Inflammatory macrophage (primary cell): Measurements from ENCODE around the gene HLTF.
A peak's percentile ranks its signal among the peaks of the same experiment; 100 is the strongest.

Source experiments
- DNase-seq, 2 donors: peaks; one replicate each; pipeline ENCODE4 v3.0.0-alpha.2; 2020 to 2022

Gene HLTF

GRCh38 chr3:149016669-149017541, 69.4 kb downstream of the HLTF start:
- no peak for DNase-seq

DNA sequence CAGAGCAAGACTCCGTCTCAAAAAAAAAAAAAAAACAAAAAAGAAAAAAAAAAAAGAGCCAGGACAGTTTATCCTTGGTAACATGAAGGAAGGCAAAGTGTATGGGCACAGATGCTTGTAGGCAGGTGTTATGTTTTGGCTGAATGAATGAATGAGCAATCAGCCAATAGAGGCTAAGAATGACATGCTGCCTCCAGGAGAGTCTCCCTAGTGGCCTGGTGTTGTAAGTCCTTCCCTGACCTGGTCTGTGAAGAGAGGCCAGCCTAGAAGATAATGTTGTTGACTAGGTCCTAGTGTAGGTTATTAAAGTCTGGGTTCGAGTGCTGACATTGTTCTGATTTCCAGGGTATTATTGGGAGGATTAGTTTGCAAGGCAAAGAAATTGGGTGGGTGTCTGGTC, 70.1 kb downstream of the HLTF start:
- no peak for DNase-seq

DNA sequence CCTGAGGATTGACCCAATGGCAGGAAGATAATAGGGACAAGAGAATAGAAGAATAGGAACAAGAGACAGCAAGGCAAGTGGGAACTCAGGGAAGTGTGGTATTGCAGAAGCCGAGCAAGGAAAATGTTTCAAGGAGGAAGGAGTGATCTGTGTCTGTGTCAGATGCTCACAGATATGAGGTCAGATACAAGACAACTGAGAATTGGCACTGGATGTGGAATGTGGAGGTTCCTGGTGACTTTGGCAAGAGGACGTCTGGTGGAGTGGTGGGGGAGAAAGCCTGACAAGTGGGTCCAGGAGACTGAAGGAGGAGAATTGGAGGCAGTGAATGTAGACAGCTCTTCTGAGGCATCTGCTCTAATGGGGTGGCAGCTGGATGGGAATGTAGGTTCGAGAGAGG, 70.9 kb downstream of the HLTF start:
- DNase-seq, result peak in 1 of 2 donors; percentile 43

DNA sequence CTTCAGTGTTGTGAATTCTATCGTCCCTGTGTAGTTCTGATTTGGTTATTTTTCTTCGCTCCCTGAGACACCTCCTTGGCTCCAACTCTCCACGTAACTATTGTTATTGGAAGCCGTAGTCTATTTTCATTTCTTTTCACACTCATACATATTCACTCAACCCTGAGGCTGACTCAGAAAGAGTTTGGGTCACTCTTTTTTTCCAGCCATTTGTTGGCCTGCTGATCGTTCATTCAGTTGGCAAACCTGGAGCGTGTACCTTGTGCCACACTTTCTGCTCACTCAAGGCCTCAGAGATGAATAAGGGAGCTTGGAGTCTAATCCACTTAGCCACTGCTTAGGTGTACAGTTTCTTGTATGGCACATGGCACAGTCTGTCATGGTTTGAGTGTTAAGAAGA, 72.6 kb downstream of the HLTF start:
- no peak for DNase-seq

- DNase-seq, result no peak
These were observed 74.7 kb downstream of the HLTF start for GRCh38 chr3:149011676-149012075.

DNA sequence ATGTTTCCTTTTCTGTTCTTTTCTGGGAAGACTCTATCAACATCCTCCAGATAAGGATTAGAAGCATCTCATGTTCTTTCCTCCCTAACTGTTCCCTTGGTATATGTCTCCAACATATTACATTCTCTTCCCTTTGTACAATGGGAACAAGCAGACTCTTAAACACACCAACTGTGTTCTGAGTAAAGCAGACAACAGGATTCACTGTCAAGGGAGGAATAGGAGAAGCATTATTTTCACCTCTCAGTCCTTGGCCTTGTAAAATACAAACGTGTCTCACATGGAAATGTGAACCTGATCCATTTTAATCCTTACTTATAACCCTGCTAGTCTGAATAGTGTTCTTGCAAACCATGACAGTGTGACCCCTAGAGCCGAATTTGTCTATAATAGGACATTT, 75.4 kb downstream of the HLTF start:
- DNase-seq, result no peak

DNA sequence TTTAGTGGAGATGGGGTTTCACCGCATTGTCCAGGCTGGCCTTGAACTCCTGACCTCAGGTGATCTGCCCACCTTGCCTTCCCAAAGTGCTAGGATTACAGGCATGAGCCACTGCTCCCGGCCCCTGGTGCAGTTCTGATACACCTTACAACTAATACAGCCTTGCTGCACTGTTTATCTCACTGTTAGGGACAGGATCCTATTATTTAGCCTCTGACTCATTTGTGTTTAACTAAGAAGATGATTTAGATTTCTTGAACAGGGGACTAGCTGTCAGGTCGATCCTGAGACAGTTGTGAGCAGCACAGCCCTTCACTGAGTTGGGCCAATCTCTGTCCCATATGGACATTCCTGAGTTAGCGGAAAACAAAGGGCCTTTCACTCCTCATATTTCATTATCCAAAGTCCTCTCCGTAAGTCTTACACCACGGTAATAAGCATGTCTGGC, 75.8 kb downstream of the HLTF start:
- no peak for DNase-seq

DNA sequence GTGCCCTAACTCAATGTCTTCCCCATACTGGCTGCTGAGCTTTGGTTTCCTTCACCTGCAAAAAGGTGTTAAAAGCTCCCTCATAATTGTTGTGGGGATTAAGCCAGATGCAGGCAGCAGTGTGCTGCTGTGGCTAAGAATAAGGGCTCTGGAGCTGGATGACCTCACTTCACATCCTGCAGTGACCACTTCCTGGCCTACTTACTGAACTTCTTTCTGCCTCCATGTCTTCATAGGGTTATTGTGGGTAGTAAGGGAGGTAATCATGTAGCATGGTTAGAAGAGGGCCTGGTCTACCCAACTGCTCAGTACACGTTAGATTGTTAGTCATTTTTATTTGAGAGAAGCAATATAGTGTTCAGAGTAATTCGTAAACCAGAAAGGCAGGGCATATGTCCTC, 76.6 kb downstream of the HLTF start:
- DNase-seq, result no peak

- no peak for DNase-seq
These were observed 78.6 kb downstream of the HLTF start for GRCh38 chr3:149007567-149008257.

DNA sequence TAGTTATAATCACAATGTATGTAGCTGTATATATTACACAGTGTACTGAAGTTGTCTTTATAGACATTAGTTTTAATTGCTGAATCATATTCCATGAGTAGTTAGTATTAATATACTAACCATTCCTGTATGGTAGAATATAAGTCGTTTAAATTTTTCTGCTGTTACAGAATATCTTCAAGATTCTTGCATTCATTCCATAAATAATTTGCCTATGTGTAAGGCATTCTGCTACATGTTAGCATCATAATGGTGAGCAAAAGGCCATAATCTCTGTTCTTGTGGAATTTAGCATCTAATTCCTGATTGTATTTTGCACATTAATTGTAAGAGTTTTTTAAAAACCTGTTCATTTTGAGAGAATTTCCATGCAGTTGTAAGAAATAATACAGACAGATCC, 80.9 kb downstream of the HLTF start:
- no peak for DNase-seq

DNA sequence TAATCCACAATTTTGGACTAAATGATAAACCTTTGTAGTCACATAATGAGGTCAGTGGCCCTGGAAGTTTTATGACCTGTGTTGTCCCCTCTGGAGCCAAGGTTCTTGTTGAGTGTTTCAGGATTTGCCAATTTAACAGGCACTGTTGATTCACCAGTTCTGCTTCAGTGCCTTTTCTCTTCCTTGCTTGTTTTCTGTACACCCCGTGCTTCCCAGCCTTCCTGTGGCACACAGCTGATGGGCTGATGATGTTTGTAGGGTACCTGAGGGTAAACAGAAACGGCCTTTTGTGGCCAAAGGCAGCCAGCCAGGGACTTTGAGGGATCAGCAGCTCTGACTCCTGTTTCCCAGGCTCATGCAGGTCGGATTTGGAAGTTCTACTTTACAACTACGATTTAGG, 81.7 kb downstream of the HLTF start:
- no peak for DNase-seq

DNA sequence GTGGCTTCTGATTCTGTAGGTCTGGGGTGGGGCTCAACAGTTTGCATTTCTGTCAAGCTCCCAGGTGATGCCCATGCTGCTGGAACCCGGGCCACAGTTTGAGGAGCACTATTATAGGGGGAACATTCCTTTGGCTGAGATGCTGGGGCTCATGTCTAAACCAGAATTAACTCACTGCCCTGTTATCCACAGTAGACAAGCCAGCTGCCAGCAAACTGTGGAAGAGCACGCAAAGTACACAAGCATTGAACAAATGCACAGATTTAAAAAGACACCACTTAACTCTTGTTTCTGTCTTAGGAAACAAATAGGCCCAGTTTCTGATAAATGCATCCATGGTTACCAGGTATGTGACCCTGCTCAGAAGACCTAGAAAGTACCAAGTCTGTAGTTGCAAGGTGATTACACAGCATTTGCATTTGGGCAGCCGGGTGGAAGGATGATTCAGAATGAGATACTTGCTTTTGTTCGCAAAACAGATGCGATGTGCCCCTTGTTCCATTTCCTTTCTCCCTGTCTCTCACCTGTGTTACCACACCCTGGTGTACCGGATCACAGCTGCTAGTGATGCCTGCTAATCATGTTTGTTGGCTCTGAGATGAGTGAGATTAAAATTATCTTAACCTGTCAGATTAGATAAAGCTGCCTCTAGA, 82.6 kb downstream of the HLTF start:
- DNase-seq, result no peak

- no peak for DNase-seq
These were observed 84.6 kb downstream of the HLTF start for GRCh38 chr3:149001727-149002126.

DNA sequence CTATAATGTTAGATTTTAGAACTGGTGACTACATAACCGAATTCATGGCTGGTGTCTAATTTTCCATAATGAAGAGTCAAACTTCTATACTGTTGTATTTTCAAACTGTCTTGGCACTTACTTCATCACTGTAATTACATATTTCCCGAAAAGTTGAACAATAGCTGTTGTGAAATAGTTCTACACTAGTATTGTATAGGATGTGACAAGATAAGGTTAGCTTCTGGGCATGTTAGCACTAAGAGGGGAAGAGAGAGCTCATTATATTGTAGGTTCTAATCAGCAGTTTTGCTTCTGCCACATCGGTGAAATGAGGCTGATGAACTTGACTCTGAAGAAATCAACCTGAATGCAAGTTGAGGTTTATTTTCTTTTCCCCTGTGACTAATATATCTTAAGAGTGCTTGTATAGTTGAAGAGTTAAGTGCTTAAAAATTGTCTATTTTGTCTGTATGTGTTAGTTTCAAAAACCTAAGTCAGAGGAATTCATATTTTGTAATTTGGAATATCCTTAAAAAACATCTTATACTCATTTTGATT, 86.1 kb downstream of the HLTF start:
- peak; percentile 25 to 84 for DNase-seq

DNA sequence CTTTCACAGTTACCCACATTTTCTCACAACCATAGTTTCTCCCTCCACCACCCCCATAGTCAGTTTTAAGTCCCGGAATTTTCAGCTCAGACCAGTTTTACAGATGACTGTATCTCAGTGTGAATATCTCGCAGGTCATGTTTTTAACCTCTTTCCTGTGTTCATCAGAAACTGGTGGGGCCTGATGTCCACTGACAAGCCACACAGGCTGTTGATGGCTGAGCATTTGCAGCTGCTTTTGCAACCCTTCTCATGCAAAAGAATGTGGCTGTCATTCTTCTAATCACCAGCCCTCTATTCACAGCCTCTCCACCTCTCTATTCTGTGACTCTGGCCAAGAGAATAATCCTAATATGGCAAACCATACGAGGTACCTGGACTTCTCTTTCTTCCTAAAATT, 86.5 kb downstream of the HLTF start:
- DNase-seq, result no peak

DNA sequence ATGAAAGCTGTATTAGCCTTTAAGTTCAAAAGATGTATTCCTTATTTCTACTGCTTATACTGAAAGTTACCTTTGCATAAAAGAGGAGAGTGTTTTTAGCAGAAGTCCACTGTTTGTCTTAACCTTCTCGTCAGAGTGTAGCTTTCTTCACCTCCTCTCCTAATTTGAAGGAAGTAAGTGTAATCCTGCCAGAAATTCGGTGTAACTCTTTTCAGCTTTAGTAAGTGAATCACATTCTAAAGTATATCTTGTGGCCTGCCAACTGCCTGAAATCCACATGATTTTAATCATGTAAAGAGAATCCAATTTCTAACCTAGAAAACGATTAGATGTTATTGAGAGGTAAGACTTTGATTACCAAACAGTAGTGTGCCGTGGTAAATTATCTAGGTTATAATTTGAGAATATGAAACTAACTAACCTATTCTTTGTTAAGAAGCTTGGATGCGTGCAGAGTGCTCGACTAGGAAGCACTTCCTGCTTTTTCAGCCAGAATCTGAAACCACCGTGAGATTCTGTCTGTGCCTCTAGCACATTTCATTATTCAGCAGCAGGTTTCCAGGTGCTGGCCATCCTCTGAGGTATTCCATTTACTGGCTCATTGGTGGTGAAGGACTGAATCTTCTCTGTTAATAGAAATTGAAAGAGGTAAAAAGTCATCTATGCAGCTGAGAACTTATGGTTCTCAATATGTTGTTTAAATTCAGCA, 87.5 kb downstream of the HLTF start:
- DNase-seq, result peak in 1 of 2 donors; percentile 28

- no peak for DNase-seq
These were observed 88.0 kb downstream of the HLTF start for GRCh38 chr3:148998297-148998696.

- DNase-seq, result no peak
These were observed 88.7 kb downstream of the HLTF start for GRCh38 chr3:148997623-148998022.

- no peak for DNase-seq
These were observed 93.6 kb downstream of the HLTF start for GRCh38 chr3:148992635-148993255.

GRCh38 chr3:148992027-148992634, 94.2 kb downstream of the HLTF start:
- peak; percentile 39 to 51 for DNase-seq

DNA sequence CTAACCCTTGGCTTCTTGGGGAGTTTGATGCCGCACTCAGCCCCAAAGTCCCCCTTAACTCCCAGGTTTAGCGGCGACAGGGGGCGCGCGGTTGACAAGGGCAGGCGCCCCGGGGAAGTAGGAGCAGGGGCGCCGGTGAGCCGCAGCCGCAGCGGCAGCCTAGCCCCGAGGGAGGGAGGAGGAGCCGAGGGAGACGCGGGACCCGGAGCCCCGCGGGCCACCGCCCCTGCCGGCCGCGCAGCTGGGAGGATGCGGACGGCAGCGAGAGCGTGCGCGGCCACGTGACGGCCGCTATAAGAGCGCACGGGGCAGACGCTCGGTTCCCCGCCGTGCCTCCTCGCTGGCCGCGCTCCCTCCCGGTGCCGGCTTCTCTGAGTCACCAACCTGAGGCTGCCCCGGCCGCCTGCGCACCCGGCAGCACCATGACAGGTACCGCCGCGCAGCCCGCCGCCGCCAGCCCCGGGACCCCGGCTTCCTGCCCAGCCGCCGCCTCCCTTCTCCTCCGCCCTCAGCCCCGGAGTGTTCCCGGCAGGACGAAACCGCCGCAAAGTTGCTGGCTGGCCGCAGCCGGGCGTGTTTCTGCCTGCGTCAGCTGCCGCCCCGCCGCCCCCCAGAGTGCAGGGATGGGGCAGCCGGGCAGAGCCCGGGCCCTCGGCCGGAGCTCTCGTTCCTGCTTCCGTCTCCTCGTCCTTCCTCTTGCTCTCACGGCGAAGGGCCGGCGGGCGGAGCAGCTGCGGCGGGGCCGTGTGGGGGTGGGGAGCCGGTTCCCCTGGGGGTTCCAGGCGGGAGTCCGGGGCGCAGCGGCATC, 94.9 kb downstream of the HLTF start, which contains the start of gene GYG1:
Gene GYG1, plus strand, starts transcription at position 322 of the 808 bp plus-strand sequence. Its CDS starts 101 bp downstream, at position 423.
- DNase-seq, result peak; percentile 70 to 86
